Stimulated activated CD8-positive, alpha-beta memory T cell treated with anti-CD3 and anti-CD28 coated beads, Interleukin-12 subunit alpha, Interleukin-12 subunit beta, amount 100 ng/mL, for 4 hours (primary cell): ENCODE measurements around the gene RASD2.

Source experiments
- DNase-seq: peaks from one replicate; pipeline ENCODE4 v3.0.0-alpha.2; 2020; ENCODE audit warnings: low read depth

Gene RASD2

DNA sequence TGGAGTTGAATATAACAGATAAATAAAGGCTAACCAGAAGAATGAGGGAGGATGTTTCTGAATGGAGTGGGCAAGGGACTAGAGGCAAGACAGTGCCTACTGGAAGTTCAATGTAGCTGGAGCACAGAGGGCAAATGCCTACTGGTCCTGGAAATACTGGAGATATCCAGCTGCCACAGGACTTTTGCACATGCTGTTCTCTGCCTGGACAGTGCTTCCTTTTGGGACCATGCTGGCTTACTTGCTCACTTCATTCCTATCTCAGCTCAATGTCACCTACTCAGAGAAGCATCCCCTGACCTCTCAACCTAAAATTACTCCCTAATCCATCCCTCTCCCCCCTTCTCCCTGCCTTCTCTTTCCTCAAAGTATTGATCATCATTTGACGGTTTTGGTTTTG is 20.2 kb downstream of the RASD2 start:
- DNase-seq, result no peak

DNA sequence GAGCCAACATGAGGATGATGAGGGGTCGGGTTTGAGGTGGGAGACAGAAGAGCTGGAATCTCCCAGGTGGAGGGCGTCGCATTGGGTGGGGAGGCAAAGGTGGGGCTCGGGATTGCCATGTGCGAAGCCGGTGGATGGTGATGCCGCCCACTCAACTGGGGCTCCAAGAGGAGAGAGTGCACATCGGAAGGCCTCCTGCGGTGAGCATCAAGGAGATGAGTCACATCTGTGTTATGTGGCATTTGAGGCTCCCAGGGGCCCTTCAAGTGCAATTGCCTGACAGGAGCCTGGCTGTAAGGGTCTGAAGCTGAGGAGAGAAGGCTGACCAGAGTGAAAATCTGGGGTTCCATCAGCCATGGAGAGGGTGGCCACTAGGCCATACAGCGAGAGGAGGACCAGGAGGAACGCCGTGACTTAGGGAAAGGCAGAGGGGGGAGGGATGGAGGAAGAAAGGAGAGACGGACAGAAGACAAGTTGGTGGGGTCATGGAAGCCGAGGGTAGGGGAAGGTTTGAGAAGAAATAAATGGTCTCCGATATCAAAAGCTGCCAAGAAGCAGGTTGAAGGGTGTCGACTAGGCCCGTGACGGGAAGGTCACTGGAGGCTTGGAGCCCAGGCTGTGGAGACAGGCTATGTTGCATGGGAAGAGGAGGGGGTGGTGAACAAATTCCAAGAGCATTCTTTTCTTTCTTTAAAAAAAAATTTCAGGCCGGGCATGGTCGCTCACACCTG is 21.3 kb downstream of the RASD2 start:
- no peak for DNase-seq

DNA sequence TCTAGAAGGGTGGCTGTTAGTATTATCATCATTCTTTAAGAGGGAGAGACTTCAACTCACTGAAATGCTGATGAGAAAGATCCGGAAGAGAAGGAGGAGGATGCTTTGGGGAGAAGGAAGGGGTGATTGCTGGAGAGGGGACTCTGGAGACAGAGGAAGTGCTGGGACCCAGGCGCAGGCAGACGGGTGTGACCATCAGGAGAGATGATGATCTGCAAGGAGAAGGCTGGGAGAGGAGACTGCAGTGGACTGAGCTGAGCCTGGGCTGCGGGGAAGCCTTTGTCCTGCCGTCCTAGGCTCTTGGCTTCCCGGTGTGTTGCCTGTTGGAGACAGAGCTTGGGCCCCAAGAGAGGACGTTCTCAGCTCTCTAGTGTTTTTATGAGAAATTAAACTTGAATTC is 22.6 kb downstream of the RASD2 start:
- DNase-seq, result no peak

DNA sequence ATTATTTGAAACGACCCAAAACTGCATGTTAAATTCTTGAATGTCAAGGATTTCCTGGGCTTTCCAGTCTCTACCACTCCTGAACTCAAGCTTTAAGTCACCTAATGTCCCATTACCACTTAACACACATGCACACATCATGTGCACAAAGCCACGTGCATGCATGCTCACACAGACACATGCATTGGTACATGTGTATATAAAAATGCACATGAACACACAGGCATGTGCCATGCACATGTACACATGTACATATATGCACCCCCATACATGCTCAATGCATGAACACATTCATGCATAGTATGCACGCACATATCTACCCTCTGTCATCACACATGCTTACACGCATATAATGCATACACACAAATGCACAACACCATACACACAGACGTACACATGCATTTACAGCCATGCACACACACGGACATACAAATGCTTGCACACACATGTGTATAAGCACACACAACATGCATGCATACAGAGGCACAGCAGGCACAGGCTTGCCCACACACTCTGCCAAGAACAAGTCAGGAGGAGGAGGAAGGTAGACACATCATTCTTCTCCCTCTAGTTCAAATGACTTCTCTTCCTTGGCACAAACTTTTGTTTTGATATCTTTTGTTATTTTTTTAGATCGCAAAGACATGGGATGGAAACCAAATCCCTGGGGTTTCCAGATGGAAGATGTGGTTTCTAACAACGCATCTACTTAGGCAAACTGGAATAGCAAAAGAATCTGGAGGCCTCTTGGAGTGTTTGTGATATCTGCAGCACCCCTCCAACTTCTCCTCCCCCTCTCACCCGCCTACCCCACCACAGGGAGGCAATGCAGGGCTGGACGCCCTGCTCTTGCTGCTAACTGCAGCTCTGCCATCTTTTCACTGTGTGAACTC is 24.6 kb downstream of the RASD2 start:
- DNase-seq, result no peak

DNA sequence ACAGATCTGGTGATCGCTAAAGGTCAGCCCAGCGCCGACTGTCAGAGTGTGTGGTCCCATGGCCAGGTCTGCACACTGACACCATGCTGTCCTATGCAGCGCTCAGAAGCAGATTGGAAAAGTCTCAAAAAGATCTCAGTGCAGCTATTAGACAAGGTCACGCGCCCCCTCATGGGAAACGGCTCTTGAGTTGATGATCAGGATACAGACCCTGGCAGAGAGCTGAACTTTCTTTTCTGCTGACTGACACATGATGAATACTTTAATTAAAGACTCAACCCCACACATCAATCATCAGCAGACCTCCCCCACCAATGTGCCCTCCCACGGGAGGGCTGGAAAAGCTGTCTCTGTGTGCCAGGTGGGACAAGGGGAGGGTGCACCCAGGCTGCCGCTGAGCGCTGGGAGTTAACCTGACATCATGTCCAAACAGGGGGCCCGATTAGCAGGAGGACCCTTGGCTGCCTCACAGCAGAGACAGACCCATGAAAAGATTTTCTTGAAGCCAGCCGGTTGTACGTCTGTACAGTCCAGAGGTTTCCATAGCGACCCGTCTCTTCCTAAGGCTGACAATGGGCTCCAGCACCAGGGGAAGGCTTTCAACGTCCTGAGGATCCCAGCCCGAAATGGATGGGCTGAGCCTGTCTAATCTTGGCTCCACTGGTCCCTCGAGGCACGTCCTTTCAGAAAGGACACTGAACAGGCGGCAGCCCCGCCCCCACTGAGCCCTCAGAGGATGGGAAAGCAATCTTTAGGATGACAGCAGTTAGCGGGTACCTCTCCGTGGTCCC is 26.9 kb downstream of the RASD2 start:
- no peak for DNase-seq

DNA sequence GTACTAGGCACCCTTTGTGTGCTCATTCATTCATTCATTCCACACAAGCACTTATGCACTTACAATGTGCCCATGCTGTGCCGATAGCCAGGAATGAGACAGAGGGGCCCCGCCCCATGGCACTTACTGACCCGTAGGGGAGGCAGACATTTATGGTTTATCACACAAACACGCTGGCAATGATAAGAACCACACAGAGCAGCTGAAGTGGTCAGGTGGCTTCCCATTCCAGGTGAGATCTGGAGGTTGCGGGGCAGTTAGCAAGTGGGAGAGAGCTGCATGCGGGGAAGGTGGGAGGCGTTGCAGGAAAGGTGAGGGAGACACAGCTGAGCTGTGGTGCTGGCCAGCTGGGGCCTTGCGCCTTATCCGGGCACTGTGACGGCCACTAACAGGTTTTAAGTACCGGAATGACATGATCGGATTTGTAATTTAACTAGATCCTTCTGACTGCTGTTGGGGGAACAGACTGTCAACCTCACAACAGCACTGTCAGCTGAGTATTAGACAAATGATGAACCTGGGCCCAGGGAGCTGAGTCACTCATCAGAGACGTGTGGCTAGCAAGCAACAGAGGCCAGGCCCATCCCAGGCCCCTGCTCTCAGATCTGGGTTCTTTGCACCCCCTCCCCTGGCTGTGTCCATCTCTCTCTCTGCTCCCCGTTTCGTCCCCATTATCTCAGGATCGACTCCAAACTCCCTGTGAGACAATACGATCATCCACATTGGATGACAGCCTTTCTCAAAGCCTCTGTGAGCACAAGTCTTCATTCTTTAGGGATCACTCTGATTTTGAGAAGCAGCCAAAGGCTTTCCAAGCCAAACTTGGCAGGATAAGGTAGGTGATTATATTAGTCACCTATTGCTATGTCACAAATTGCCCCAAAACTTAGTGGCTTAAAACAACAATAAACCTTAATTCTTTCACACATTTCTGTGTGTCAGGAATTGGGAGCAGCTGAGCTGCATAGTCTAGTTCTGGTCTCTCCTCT is 28.4 kb downstream of the RASD2 start:
- no peak for DNase-seq

DNA sequence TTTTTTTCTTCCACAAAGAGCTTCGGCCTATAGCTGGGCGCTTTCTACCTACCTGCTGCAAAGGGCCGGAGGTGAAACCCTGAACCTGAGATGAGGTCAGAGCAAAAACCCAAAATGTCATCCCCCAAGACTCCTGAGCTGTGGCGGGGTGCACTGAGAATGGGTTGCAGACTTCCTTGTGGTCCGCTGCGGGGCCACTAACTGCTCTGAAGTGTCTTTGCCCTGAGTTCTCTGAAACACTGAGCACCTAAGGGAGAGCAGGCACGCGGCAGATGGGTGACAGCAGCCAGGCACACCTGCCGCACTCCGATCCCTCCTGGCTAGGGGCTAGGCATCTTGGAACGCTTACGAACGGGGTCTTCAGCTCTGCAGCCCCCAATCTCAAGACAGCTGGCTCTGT is 29.3 kb downstream of the RASD2 start:
- no peak for DNase-seq

DNA sequence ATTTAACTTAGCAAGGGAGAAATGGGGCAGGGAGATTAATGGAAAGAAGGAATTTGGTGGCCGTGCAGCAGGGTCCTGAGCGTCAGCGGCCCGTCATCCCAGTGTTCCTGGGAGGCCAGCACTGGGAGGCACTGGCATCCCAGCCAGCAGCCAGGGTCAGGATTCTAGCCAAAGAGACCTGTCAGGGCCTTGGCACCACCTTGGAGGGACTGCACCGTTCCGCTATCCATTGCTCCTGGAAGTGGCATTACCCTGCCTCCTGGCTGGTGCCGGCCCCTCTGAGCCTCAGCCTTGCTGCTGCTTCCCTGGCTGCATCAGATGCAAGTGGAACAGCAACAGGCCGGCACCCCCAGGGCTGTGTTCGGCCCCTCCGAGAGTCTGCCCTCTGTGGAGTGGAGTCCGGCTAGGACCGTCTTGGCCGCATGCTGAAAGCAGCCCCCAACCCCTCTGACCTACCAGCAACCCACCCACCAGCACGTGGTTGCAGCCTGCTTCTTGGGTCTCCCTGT is 30.1 kb downstream of the RASD2 start:
- no peak for DNase-seq

DNA sequence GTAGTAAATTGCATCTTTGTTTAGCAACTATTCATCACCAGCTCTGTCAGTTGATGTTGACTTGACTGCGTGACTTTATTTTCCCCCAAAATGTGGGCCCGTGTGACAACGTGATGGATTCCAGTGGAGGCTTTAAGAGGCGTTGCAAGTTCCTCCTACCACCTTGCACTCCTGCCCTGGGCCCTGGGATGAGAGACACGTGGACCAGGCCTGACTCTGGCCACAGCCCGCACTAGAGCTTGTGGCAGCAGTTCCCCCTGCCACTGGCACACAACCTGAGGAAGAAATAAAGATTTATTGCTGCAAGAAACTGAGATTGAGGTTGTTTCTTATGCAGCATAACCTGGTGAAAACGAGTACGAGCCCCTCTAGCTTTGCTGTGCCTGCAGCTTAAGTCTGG is 31.9 kb downstream of the RASD2 start:
- no peak for DNase-seq

DNA sequence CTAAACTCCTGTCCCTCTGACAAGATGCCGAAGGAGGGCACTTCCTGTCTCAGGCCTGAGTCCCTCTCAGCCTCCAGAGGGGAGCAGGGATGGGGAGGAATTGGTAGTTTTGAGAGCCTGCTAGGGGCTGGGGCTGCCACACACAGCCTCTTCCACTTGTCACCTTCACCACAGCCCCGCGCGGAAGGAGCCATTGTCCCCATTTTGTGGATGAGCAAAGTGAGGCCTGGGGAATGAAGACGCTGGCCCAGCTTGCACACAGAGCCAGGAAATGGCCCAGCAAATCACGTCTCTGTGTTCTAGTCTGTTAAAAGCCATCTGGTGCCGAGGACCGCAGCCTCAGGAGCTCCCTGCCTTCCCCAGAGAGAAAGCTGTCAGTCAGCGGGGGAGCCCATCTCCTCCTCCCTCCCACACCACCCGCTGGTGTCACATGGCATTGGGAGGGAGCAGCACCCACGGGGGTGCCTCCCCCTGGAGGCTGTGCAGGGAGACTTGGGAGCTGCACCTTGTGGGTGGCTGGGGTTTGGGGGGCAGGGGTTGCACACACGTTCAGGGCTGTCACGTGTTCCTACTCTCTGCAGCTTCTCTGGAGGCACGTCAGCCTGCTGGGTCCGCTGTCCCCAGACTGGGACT is 34.6 kb downstream of the RASD2 start:
- no peak for DNase-seq

DNA sequence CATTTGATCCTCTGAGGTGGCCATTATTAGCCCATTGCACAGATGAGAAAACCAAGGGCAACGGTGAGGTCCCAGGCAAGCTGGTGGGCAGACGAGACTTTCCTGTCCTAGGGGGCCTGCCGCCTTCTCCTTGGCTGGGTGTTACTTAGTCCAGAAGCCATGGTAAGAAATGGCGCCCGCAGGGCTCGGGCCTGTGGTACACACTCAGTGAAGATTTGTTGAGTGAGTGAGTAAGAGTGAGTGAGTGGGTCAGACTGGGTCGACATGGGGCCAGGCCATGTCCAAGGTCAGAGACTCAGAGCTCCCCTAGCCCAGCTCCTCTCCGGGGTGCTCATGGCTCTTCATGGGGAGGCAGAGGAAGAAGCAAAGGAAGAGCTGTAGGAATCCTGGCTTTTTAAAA is 36.0 kb downstream of the RASD2 start:
- no peak for DNase-seq

DNA sequence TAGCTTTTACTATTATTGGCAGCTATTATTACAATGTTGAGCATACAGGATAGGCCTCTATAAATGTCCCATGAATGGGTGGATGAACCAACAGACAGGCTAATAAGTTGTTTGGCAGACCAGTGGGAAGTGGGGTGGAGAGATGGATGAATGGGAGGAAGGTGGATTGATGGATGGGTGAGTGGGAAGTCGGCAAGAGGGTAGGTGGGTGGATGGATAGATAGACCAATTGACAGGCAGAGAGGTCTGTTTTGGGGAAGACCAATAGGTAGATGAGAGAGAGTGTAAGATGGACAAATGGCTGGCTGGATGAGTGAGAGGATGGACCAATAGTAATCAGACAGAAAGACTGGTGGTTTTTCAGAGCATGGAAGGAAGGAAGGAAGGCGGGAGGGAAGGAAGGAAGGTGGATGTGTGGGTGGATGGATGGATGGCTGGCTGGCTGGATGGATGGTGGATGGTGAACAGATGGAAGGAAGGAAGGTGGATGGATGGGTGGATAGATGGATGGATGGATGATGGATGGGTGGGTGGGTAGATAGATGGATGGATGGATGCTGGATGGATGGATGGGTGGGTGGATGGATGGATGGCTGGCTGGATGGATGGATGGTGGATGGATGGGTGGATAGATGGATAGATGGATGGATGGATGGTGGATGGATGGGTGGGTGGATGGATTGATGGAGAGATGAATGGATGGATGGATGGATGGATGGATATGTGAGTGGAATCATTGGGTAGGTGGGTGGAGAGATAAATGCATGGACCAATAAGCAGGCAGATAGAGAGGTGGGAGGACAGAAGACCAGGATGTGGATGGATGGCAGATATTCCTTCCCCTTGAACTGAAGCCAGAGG is 37.4 kb downstream of the RASD2 start:
- no peak for DNase-seq

DNA sequence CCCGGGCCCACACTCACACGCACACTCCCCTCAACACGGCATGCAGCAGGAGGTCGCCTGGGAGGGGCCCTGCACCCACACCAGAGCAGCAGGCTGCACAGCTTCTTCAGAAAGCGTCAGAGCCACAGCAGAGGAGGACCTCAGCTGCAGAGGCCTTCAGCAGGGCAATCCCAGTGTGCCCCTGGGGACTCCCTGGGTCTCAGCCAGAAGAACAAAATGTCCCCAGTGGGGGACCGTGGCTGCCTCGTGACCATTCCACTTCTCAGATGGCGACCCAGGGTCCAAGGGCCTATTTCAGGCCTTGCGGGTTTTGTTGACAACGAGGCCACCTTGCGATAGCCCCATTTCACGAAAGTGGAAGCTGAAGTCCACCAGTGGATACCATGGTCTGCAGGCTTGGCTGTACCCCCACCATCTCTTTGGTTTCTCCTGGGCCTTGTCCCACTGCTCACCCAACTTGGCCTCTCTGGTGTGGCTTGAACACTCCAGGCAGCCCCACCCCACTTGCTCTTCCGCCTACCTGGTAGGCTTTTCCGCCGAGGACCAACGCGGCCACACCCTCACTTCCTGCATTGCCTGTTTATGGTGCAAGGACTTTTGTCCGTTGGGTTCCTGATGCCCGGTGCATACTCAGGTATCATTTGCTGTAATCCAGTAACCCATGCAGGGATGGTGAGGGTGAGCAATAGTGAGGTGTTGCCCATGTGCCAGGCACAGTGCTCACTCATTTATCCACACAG is 38.4 kb downstream of the RASD2 start:
- no peak for DNase-seq

DNA sequence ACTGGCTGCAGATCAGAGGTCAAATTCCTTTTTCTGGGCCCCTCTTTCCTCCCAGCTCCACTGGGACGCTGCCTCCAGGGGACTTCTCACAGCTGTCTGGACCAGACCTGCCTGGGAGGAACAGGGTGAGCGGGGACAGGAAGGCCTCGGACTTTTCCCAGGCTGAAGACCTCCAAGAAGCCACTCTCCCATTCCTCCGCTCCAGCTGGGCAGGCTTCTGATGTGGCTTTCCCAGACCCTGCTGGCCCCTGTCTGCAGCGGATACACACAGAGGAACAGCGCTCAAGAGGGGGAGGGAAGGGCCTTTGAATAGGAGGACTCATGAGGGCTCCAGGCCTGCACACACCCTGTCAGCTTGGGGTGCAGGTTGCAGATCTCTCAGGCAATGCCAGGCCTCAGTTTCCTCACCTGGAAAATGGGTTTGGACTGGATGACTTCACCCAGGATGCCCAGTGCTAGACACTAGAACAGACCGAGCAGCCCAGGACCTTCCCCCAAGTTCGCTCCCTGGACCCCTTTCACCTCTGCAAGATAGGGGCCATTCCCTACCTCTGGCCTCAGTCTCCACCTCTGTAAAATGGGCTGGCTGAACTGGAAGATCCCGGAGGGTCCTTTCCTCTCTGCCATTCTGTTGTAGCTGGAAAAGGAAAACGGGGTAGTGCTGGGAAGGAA is 39.9 kb downstream of the RASD2 start:
- no peak for DNase-seq

DNA sequence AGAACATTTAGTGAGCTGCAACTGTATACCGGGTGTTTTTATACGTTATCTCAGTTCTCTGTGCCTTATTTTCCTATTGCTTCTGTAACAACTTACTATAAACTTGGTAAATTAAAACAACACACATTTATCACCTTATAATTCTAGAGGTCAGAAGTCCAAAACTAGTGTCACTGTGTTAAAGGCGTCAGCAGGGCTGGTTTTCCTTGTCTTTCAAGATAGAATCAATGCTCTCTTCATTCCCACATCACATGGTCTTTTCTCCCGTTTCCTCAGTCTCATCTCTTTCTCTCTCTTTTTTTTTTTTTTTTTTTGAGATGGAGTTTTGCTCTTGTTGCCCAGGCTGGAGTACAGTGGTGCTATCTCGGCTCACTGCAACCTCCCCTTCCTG is 40.4 kb downstream of the RASD2 start:
- no peak for DNase-seq

DNA sequence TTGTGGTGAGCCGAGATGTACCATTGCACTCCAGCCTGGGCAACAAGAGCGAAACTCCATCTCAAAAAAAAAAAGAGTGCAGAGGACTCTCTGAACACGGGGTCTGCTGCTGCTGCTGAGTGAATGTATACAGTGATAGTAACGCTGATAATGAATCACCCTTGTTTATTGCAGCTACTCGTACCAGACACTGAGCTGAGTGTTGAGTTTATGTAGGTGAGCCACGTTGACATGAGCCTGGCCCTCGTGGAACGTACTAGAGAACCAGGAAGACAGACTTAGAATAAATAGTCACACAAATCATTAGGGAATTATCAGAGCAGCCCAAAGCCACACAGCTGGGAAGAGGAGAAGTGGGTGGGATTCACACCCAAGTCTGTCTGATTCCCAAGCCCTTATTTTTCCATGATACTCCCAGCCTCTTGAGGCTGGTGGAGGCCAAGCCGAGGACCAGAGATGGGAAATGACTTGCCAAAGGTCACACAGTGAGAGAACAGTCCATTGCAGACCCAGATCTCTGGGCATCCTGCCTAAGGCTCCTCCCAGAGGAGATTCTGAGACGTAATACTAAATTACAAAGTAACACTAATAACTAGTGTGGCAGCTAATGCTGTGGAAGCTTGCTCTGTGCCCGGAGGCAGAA is 41.7 kb downstream of the RASD2 start:
- no peak for DNase-seq

DNA sequence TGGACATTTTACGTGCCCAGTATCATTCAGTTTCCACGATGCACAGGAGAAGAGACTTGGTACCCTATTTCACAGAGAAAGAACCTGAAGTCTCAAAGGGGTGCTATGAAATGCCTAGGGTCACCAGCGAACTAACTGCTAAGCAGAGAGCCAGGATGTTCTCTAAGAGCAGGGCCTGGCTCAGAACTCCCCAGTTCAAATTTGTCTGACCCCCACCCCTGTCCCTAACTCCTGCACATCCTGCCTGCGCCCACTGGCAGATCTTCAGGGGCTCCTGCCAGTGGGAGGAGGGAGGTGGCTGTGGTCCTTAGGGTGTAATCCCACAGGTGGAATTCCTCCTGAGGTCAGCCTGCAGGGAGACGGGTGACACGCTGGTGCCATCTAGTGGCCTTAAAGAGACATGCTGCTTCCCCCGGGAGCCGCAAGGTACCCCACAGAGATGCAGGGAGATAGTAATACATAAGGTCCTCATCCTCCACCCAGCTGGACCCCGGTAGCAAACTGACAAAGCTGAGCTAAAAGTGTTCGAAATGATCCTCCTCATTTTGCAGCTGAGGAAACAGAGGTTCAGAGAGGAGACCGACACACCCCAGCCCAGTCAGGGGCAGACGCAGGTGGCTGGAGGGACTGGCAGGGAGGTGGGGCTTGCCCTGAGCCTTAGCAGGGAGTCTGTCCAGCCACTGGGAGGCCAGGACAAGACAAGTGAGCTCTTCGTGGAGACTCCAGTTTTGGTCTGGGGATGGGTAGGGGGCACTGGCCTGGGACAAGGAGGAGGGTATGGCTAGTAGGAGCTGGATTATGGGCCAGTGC is 42.4 kb downstream of the RASD2 start:
- peak; percentile 13 for DNase-seq
